ENCODE measurements around the gene FCSK. TPM values are rescaled to one million over a fixed set of nuclear protein-coding genes. Genes with fewer than 3 reads are reported as not detected.

The FCSK gene
- total and polyA plus RNA-seq, 2 of the 8 experiments (the other 6 are each of a cell fraction or from before 2014, with no cell fraction given), result 4.6 to 5.1 TPM

- peak; percentile 21 to 69; a peak in 2 of 4 replicates for TF ChIP-seq SIN3A (conservative IDR thresholded peaks at IDR 0.05 in 1 of 2, IDR thresholded peaks at IDR 0.05 in 1 of 2; ENCODE audit: low read depth in 1 of 2, low read length in 2 of 2)
- TF ChIP-seq CHD2 (IDR thresholded peaks at IDR 0.05; ENCODE audit: low read length), result 0 out of 2 replicates have a peak, but pooled peaks have one; percentile 3
- 0 out of 2 replicates have a peak, but pooled peaks have one; percentile 23 for TF ChIP-seq BACH1 (IDR thresholded peaks at IDR 0.05; ENCODE audit: low read length)
- no peak for TF ChIP-seq MAFK (IDR thresholded peaks at IDR 0.05; ENCODE audit: low read depth, low read length)
- 0 out of 2 replicates have a peak, but pooled peaks have one; percentile 33 for TF ChIP-seq TAF1 (IDR thresholded peaks at IDR 0.05; ENCODE audit: low read depth, low read length)
- peak; percentile 54 for TF ChIP-seq ASH2L (IDR thresholded peaks at IDR 0.05; ENCODE audit: low read length)
- TF ChIP-seq SP2 (IDR thresholded peaks at IDR 0.05; ENCODE audit: low read length), result no peak
- TF ChIP-seq, protein P1, sequence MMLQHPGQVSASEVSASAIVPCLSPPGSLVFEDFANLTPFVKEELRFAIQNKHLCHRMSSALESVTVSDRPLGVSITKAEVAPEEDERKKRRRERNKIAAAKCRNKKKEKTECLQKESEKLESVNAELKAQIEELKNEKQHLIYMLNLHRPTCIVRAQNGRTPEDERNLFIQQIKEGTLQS (IDR thresholded peaks at IDR 0.05; ENCODE audit: insufficient read depth, low read depth, low read length), result no peak
- peak; percentile 85; the same call in 1 of the 2 replicates for TF ChIP-seq RBBP5 (IDR thresholded peaks at IDR 0.05; ENCODE audit: borderline replicate concordance, low read depth, low read length)
- peak; percentile 78 for TF ChIP-seq SP1 (IDR thresholded peaks at IDR 0.05; ENCODE audit: low read depth, low read length)
- peak; percentile 9; the same call in 1 of the 2 replicates for TF ChIP-seq YY1 (IDR thresholded peaks at IDR 0.05; ENCODE audit: low read depth, low read length)
- TF ChIP-seq EP300 (IDR thresholded peaks at IDR 0.05; ENCODE audit: borderline replicate concordance in 1 of 2, low read depth in 2 of 2, low read length in 2 of 2), result peak in 1 of 2 experiments; percentile 6; a peak in 1 of 3 replicates
Measured at GRCh38 chr16:70428178-70428998, 26.0 kb upstream of the FCSK start (continued).
